GM10248 (cell line): Measurements from ENCODE around the gene LRRFIP1.

Source experiments
- CTCF ChIA-PET: fragments of 300-600 bp; sonication (Branson Sonifier 250); formaldehyde crosslinking; extraction: SDS; loops from one replicate; lab custom pipeline; 2021; ENCODE audit warnings: antibody characterized with exemption; lab: Yijun Ruan, JAX
- POLR2A ChIA-PET: fragments of 350-650 bp; sonication (Branson Sonifier 250); formaldehyde crosslinking; extraction: SDS; loops from one replicate; lab custom pipeline; 2020; ENCODE audit warnings: antibody characterized with exemption; lab: Yijun Ruan, JAX
- DNase-seq: peaks from one replicate; pipeline ENCODE4 v3.0.0; 2012; ENCODE audit errors: extremely low spot score
- CTCF ChIP-seq: IDR thresholded peaks from 2 replicates; pipeline ENCODE4 v1.5.1; 2012; ENCODE audit warnings: mild to moderate bottlenecking, low read depth; ENCODE audit errors: extremely low read depth, missing control alignments, control extremely low read depth

The LRRFIP1 gene

GRCh38 chr2:237721458-237721857 is 94.1 kb downstream of the LRRFIP1 start:
- ChIA-PET POLR2A (no interaction called here), CTCF (interaction anchor here (0.7 to 1.4 kb wide), 4 partner anchors 12 to 209 kb away, joined by 3 to 6 read pairs (median 4); no protein-coding TSS in a partner anchor)
- no peak for DNase-seq
- no peak for TF ChIP-seq CTCF

GRCh38 chr2:237722616-237723015 is 95.2 kb downstream of the LRRFIP1 start:
- DNase-seq = no peak
- ChIA-PET POLR2A (no interaction called here), CTCF (interaction anchor here (1.1 to 1.2 kb wide), 3 partner anchors 11 to 32 kb away, joined by 3 read pairs; no protein-coding TSS in a partner anchor)
- no peak for TF ChIP-seq CTCF

GRCh38 chr2:237723023-237723422 is 95.6 kb downstream of the LRRFIP1 start:
- CTCF ChIA-PET = interaction anchor here (1.1 to 14.7 kb wide), 4 partner anchors 11 to 32 kb away, joined by 3 to 113 read pairs (median 3); no protein-coding TSS in a partner anchor
- TF ChIP-seq CTCF = no peak
- DNase-seq = no peak
- POLR2A ChIA-PET = no interaction called here

GRCh38 chr2:237723602-237724001 is 96.2 kb downstream of the LRRFIP1 start:
- DNase-seq = peak; percentile 52
- POLR2A ChIA-PET = no interaction called here
- no peak for TF ChIP-seq CTCF
- CTCF ChIA-PET = interaction anchor here (1.1 to 14.7 kb wide), 2 partner anchors 12 to 22 kb away, joined by 3 to 113 read pairs; no protein-coding TSS in a partner anchor

GRCh38 chr2:237724811-237725478 is 97.6 kb downstream of the LRRFIP1 start:
- CTCF ChIA-PET = interaction anchor here (1.2 to 14.7 kb wide), 4 partner anchors 19 to 52 kb away, joined by 3 to 113 read pairs (median 6); no protein-coding TSS in a partner anchor

GRCh38 chr2:237725661-237726060 is 98.3 kb downstream of the LRRFIP1 start:
- POLR2A ChIA-PET = no interaction called here
- CTCF ChIA-PET = interaction anchor here (1.2 to 14.7 kb wide), 3 partner anchors 20 to 53 kb away, joined by 4 to 113 read pairs (median 7); no protein-coding TSS in a partner anchor
- TF ChIP-seq CTCF = no peak
- DNase-seq = no peak

More at GRCh38 chr2:237724811-237725478, 97.6 kb downstream of the LRRFIP1 start:
- DNase-seq = no peak
- POLR2A ChIA-PET = no interaction called here
- TF ChIP-seq CTCF = no peak
